Loucy (cell line): ENCODE data around the gene APOBEC3G.

Experiments used
- H2AFZ ChIP-seq: fragments of 200-600 bp; sonication (generic); 2 replicates; pipeline ENCODE4 v1.6.0; 2016; ENCODE audit warnings: antibody characterized with exemption, mild to moderate bottlenecking, low read length, moderate library complexity
- H3F3A ChIP-seq: fragments of 200-600 bp; 2 replicates; pipeline ENCODE4 v1.6.0; 2016; ENCODE audit warnings: antibody characterized with exemption, low read depth, mild to moderate bottlenecking
- H3K27me3 ChIP-seq: fragments of 200-600 bp; sonication (generic); 2 replicates; pipeline ENCODE4 v1.6.1; 2014; ENCODE audit warnings: low read length, mild to moderate bottlenecking; ENCODE audit not compliant: insufficient read depth, poor library complexity, severe bottlenecking
- H3K36me3 ChIP-seq: fragments of 200-600 bp; sonication (generic); 2 replicates; pipeline ENCODE4 v1.6.1; 2016; ENCODE audit warnings: low read length; ENCODE audit not compliant: insufficient read depth
- H3K4me1 ChIP-seq: fragments of 200-600 bp; sonication (generic); 2 replicates; pipeline ENCODE4 v1.5.1; 2014; ENCODE audit warnings: low read length, mild to moderate bottlenecking; ENCODE audit not compliant: insufficient read depth, poor library complexity, severe bottlenecking
- H3K4me2 ChIP-seq: fragments of 200-600 bp; sonication (generic); 2 replicates; pipeline ENCODE4 v1.6.0; 2014; ENCODE audit warnings: antibody characterized with exemption, low read length, low read depth, mild to moderate bottlenecking; ENCODE audit not compliant: poor library complexity, severe bottlenecking
- H3K4me3 ChIP-seq: fragments of 200-600 bp; sonication (generic); 2 replicates; pipeline ENCODE4 v1.5.1; 2014; ENCODE audit warnings: low read length, mild to moderate bottlenecking, mixed read lengths; ENCODE audit not compliant: poor library complexity, severe bottlenecking
- H3K79me2 ChIP-seq: fragments of 200-600 bp; sonication (generic); 2 replicates; pipeline ENCODE4 v1.6.1; 2014; ENCODE audit warnings: low read length; ENCODE audit not compliant: insufficient read depth
- H3K9ac ChIP-seq: fragments of 200-600 bp; sonication (generic); 2 replicates; pipeline ENCODE4 v1.6.0; 2014; ENCODE audit warnings: mild to moderate bottlenecking, low read depth, low read length, moderate library complexity; ENCODE audit not compliant: poor library complexity, severe bottlenecking
- H3K9me2 ChIP-seq: fragments of 200-600 bp; sonication (generic); replicated peaks from 2 replicates; pipeline ENCODE4 v1.6.1; 2016; ENCODE audit warnings: low read depth, low read length, mixed read lengths
- H3K9me3 ChIP-seq: fragments of 200-600 bp; sonication (generic); 2 replicates; pipeline ENCODE4 v1.6.1; 2014; ENCODE audit warnings: mild to moderate bottlenecking, antibody characterized with exemption, low read length, low read depth; ENCODE audit not compliant: insufficient read depth
- H4K20me1 ChIP-seq: fragments of 200-600 bp; sonication (generic); 2 replicates; pipeline ENCODE4 v1.6.0; 2014; ENCODE audit warnings: antibody characterized with exemption, low read length, mild to moderate bottlenecking; ENCODE audit not compliant: insufficient read depth, poor library complexity, severe bottlenecking
- CTCF ChIP-seq: fragments of 200-600 bp; sonication (generic); conservative IDR thresholded peaks from 2 replicates; pipeline ENCODE4 v1.5.1; 2014; ENCODE audit warnings: mild to moderate bottlenecking, antibody characterized with exemption, low read length
- EZH2phosphoT487 ChIP-seq: fragments of 200-600 bp; IDR thresholded peaks from 2 replicates; pipeline ENCODE4 v1.6.1; 2018; ENCODE audit warnings: antibody characterized with exemption, mild to moderate bottlenecking, moderate library complexity, borderline replicate concordance

APOBEC3G gene

GRCh38 chr22:39083212-39084165, 6.4 kb downstream of the APOBEC3G start:
- Histone ChIP-seq H3K4me3 (no peak overlapping the region), H2AFZ (no peak overlapping the region), H3K9ac (peak overlapping the region; percentile 9), H3K4me2 (peak overlapping the region; percentile 18), H3F3A (no peaks in the 10 kb centered on the region), H3K9me3 (no peaks in the 10 kb centered on the region), H3K4me1 (peaks cover 58% of the 10 kb centered on the region), H3K79me2 (peaks cover 41% of the 10 kb centered on the region), H3K9me2 (no peaks in the 10 kb centered on the region), H3K36me3 (no peaks in the 10 kb centered on the region), H4K20me1 (peaks cover 3% of the 10 kb centered on the region), H3K27me3 (no peaks in the 10 kb centered on the region)
- no peak for TF ChIP-seq EZH2phosphoT487

GRCh38 chr22:39084666-39085065, 7.6 kb downstream of the APOBEC3G start:
- peaks cover 29% of the 10 kb centered on the region for H3K79me2 ChIP-seq
- no peaks in the 10 kb centered on the region for H3K9me2 ChIP-seq
- no peak overlapping the region for H3K4me3 ChIP-seq

GRCh38 chr22:39087098-39087497, 10.0 kb downstream of the APOBEC3G start:
- Histone ChIP-seq H3K36me3 (no peaks in the 10 kb centered on the region), H2AFZ (no peak overlapping the region), H3F3A (peaks cover 4% of the 10 kb centered on the region; the same call in 1 of the 2 replicates), H3K4me2 (no peak overlapping the region), H3K9me2 (no peaks in the 10 kb centered on the region), H3K4me3 (no peak overlapping the region), H3K27me3 (no peaks in the 10 kb centered on the region), H3K4me1 (peaks cover 66% of the 10 kb centered on the region), H3K9me3 (no peaks in the 10 kb centered on the region), H3K9ac (no peak overlapping the region), H3K79me2 (peaks cover 11% of the 10 kb centered on the region; the same call in 1 of the 2 replicates), H4K20me1 (no peaks in the 10 kb centered on the region)
- no peak for TF ChIP-seq CTCF
- no peak for TF ChIP-seq EZH2phosphoT487

More at GRCh38 chr22:39084666-39085065, 7.6 kb downstream of the APOBEC3G start:
- no peak overlapping the region for H3K4me2 ChIP-seq
- TF ChIP-seq EZH2phosphoT487: no peak
- H3K36me3 ChIP-seq: no peaks in the 10 kb centered on the region
- no peaks in the 10 kb centered on the region for H3K27me3 ChIP-seq
- no peak overlapping the region for H2AFZ ChIP-seq
- peaks cover 66% of the 10 kb centered on the region for H3K4me1 ChIP-seq
- H4K20me1 ChIP-seq: peaks cover 3% of the 10 kb centered on the region
- H3K9ac ChIP-seq: no peak overlapping the region
- H3K9me3 ChIP-seq: no peaks in the 10 kb centered on the region
- no peaks in the 10 kb centered on the region for H3F3A ChIP-seq

- Histone ChIP-seq H3K4me1 (peaks cover 66% of the 10 kb centered on the region), H3K36me3 (no peaks in the 10 kb centered on the region), H3K27me3 (no peaks in the 10 kb centered on the region), H2AFZ (no peak overlapping the region), H3K9me2 (no peaks in the 10 kb centered on the region), H3K79me2 (peaks cover 6% of the 10 kb centered on the region; the same call in 1 of the 2 replicates), H3F3A (peaks cover 4% of the 10 kb centered on the region; the same call in 1 of the 2 replicates), H3K4me3 (no peak overlapping the region), H4K20me1 (no peaks in the 10 kb centered on the region), H3K9ac (peak overlapping the region; percentile 77), H3K4me2 (no peak overlapping the region), H3K9me3 (no peaks in the 10 kb centered on the region)
- no peak for TF ChIP-seq EZH2phosphoT487
- no peak for TF ChIP-seq CTCF
These were observed 11.0 kb downstream of the APOBEC3G start for GRCh38 chr22:39087881-39088684.
